ENCODE measurements around the gene RAB36. TPM values are rescaled to one million over a fixed set of nuclear protein-coding genes. Genes with fewer than 3 reads are reported as not detected.

The RAB36 gene
- total RNA-seq, 1 donor from 2014 or later: 1.7 TPM

DNA sequence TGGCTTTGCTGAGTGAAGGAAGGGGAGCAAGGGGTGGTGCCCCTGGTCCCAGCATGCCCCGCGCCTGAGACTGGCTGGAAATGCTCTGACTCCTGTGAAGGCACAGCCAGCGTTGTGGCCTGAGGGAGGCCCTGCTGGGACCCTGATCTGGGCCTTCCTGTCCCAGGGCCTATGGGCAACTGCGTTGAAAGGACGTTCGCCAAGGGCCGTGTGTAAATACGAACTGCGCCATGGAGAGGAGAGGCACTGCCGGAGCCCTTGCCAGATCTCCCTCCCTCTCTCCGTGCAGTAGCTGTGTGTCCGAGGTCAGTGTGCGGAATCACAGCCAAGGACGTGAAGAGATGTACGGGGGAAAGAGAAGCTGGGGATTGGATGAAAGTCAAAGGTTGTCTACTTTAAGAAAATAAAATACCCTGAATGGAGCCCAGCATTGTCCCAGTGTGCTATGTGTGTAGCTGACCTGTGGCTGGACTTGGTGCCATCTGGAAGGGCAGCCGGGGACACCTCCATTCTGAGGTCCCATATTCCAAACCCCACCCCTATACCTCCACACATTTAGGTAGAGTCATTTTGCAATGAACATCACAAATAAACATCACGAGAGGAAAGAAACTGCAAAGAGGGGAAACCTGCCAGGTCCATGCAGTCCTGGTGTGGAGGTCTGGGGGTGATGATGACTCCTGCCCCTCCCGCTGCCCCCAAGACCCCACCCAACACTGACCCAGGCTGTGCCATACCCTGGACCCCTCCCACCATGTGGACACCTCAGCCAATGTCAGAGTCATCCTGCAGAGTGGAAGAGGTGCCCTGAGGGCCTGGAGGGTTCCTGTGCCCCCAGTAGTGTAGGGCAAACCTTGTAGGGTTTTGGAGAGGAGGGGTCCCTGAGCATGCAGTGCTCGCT is 20.4 kb upstream of the RAB36 start:
- TF ChIP-seq, protein P1, sequence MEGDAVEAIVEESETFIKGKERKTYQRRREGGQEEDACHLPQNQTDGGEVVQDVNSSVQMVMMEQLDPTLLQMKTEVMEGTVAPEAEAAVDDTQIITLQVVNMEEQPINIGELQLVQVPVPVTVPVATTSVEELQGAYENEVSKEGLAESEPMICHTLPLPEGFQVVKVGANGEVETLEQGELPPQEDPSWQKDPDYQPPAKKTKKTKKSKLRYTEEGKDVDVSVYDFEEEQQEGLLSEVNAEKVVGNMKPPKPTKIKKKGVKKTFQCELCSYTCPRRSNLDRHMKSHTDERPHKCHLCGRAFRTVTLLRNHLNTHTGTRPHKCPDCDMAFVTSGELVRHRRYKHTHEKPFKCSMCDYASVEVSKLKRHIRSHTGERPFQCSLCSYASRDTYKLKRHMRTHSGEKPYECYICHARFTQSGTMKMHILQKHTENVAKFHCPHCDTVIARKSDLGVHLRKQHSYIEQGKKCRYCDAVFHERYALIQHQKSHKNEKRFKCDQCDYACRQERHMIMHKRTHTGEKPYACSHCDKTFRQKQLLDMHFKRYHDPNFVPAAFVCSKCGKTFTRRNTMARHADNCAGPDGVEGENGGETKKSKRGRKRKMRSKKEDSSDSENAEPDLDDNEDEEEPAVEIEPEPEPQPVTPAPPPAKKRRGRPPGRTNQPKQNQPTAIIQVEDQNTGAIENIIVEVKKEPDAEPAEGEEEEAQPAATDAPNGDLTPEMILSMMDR (IDR thresholded peaks at IDR 0.05): no peak
- CTCF ChIA-PET: interaction anchor here (1.3 to 4.6 kb wide), 2 partner anchors 165 to 168 kb away, joined by 5 to 19 read pairs; no protein-coding TSS in a partner anchor
- Mint-ChIP-seq H3K27ac (no peak overlapping the region), H3K4me1 (peaks cover 5% of the 10 kb centered on the region), H3K9me3 (no peaks in the 10 kb centered on the region), H3K4me3 (no peak overlapping the region), H3K36me3 (ENCODE audit: low read depth) (peaks cover 5% of the 10 kb centered on the region), H3K27me3 (no peaks in the 10 kb centered on the region)
- POLR2A ChIA-PET: no interaction called here
- ATAC-seq (ENCODE audit: low read depth): no peak
- no peak for DNase-seq
- intact Hi-C loops (cut with micrococcal nuclease): loop anchor here (5.0 kb wide), 1 partner anchor 157 kb away; no protein-coding TSS in a partner anchor

DNA sequence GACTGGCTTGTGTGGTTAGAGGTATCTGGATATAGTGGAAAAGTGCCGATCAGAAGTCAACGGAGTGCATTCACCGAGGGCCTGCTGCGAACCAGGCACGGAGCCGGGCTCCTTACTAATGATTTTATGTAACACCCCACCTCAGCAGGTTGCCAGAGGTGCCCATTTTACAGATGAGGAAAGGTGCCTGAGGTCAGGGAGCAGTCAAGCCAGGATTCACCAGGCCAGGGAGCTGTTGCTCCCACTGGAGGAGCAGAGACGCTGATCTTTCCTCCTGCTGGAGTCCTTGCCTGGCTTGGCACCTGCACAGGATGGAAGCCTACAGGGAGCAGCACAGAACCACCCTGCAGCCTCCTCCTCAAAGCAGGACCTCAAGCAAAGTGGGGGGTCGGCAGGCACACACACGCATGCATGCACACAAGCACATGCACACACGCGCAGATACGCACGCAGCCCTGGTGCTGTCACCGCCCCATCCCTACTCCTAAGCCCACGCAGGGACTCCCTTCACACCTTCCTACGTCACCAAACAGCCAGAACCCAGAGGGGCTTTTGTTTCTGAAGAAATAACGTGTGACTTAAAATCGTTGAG is 19.7 kb upstream of the RAB36 start:
- POLR2A ChIA-PET: no interaction called here
- DNase-seq (no peak), ATAC-seq (ENCODE audit: low read depth) (no peak)
- no peak overlapping the region for H3K27ac Mint-ChIP-seq
- intact Hi-C loops (cut with micrococcal nuclease): loop anchor here (5.0 kb wide), 1 partner anchor 157 kb away; no protein-coding TSS in a partner anchor
- peaks cover 5% of the 10 kb centered on the region for H3K36me3 Mint-ChIP-seq (ENCODE audit: low read depth)
- no peak overlapping the region for H3K4me3 Mint-ChIP-seq
- no peaks in the 10 kb centered on the region for H3K9me3 Mint-ChIP-seq
- peaks cover 4% of the 10 kb centered on the region for H3K4me1 Mint-ChIP-seq
- CTCF ChIA-PET: interaction anchor here (1.1 to 10.8 kb wide), 3 partner anchors 151 to 168 kb away, joined by 3 to 265 read pairs (median 19); no protein-coding TSS in a partner anchor
- no peaks in the 10 kb centered on the region for H3K27me3 Mint-ChIP-seq
- TF ChIP-seq, protein P1 (IDR thresholded peaks at IDR 0.05): no peak

- Mint-ChIP-seq H3K36me3 (ENCODE audit: low read depth) (peaks cover 5% of the 10 kb centered on the region), H3K4me3 (no peak overlapping the region), H3K4me1 (peaks cover 4% of the 10 kb centered on the region), H3K27ac (no peak overlapping the region), H3K9me3 (no peaks in the 10 kb centered on the region), H3K27me3 (no peaks in the 10 kb centered on the region)
- DNase-seq: no peak
- intact Hi-C loops (cut with micrococcal nuclease): loop anchor here (5.0 kb wide), 1 partner anchor 156 kb away; no protein-coding TSS in a partner anchor
- CTCF ChIA-PET: interaction anchor here (1.1 to 10.8 kb wide), 2 partner anchors 151 to 169 kb away, joined by 3 to 265 read pairs; no protein-coding TSS in a partner anchor
- TF ChIP-seq, protein P1 (IDR thresholded peaks at IDR 0.05): no peak
- no peak for ATAC-seq (ENCODE audit: low read depth)
- POLR2A ChIA-PET: no interaction called here
Observed at GRCh38 chr22:23126165-23127054, 18.9 kb upstream of the RAB36 start.

DNA sequence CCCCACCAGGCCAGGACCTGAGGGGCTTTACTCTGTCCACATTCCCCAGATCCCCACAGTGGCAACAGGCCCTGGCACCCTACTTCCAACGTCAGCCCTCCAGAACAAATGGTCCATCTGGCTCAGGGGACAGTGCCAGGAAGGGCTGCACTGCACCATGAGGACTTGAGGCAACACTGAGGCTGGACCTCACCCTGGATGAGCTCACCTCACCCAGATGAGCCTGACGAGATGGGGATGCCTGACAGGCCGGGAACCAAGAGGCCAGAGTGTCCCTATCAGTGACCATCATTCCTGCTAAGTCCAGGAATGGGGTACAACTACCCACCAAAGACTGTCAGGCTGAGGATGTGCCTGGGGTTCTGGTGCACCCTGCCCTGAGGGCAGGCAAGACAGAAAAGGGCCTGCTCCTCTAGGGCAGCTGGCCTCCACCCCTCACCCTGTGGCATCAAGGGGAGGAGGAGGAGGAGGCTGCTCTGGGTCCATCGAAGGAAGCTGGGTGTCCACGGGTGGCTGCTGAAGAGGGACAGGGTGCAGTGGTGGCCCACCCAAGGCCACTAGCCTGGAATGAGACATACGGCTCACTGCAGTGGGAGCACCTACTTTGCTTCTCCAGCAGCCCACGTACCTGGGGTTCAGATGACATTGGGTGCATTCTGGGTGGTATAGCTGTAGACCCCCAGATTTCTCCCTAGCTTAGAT is 18.1 kb upstream of the RAB36 start:
- CTCF ChIA-PET: interaction anchor here (1.0 to 10.8 kb wide), 8 partner anchors 26 to 318 kb away, joined by 4 to 265 read pairs (median 5); no protein-coding TSS in a partner anchor
- peaks cover 5% of the 10 kb centered on the region for H3K36me3 Mint-ChIP-seq (ENCODE audit: low read depth)
- intact Hi-C loops (cut with micrococcal nuclease): loop anchor here (5.0 kb wide), 1 partner anchor 155 kb away; no protein-coding TSS in a partner anchor

More for the DNA sequence above, 18.1 kb upstream of the RAB36 start:
- no peak for ATAC-seq (ENCODE audit: low read depth)
- Mint-ChIP-seq H3K27me3 (no peaks in the 10 kb centered on the region), H3K4me1 (peaks cover 4% of the 10 kb centered on the region), H3K4me3 (no peak overlapping the region), H3K9me3 (no peaks in the 10 kb centered on the region), H3K27ac (no peak overlapping the region)
- DNase-seq: no peak
- TF ChIP-seq, protein P1 (IDR thresholded peaks at IDR 0.05): no peak
- POLR2A ChIA-PET: interaction anchor here (1.5 kb wide), 1 partner anchor 167 kb away, joined by 10 read pairs; no protein-coding TSS in a partner anchor
